ENCODE data around the gene KRT72.
A peak's percentile ranks its signal among the peaks of the same experiment; 100 is the strongest.

KRT72 gene

GRCh38 chr12:52542157-52542556 lies 59.1 kb downstream of the KRT72 start:
- CTCF ChIA-PET = no interaction called here

GRCh38 chr12:52541709-52542108 lies 59.6 kb downstream of the KRT72 start:
- POLR2A ChIA-PET = no interaction called here
- CTCF ChIA-PET = no interaction called here
- no peak for TF ChIP-seq BHLHE40 (IDR thresholded peaks at IDR 0.05; ENCODE audit: borderline replicate concordance)
- no peak for DNase-seq (ENCODE audit: extremely low spot score)

More at GRCh38 chr12:52542157-52542556, 59.1 kb downstream of the KRT72 start:
- TF ChIP-seq CTBP1 (IDR thresholded peaks at IDR 0.05; ENCODE audit: borderline replicate concordance) (no peak), ELF4 (IDR thresholded peaks at IDR 0.05) (no peak), FOXM1 (IDR thresholded peaks at IDR 0.05; ENCODE audit: borderline replicate concordance) (no peak), SUZ12 (IDR thresholded peaks at IDR 0.05) (no peak), FOXA1 (IDR thresholded peaks at IDR 0.05) (no peak), LEF1 (IDR thresholded peaks at IDR 0.05; ENCODE audit: borderline replicate concordance) (no peak), TARDBP (IDR thresholded peaks at IDR 0.05) (no peak), FOXK2 (IDR thresholded peaks at IDR 0.05) (no peak), BHLHE40 (IDR thresholded peaks at IDR 0.05; ENCODE audit: borderline replicate concordance) (no peak), SP1 (IDR thresholded peaks at IDR 0.05) (no peak), NFRKB (IDR thresholded peaks at IDR 0.05) (no peak)
- POLR2A ChIA-PET = no interaction called here
- DNase-seq (ENCODE audit: extremely low spot score) = no peak

GRCh38 chr12:52540531-52540930 lies 60.7 kb downstream of the KRT72 start:
- TF ChIP-seq SUZ12 (IDR thresholded peaks at IDR 0.05) = no peak
- TF ChIP-seq FOXK2 (IDR thresholded peaks at IDR 0.05) = no peak
- TF ChIP-seq CTBP1 (IDR thresholded peaks at IDR 0.05; ENCODE audit: borderline replicate concordance) = no peak
- TF ChIP-seq HDGF (IDR thresholded peaks at IDR 0.05; ENCODE audit: borderline replicate concordance) = no peak
- no peak for TF ChIP-seq PKNOX1 (IDR thresholded peaks at IDR 0.05)
- no peak for TF ChIP-seq SP1 (IDR thresholded peaks at IDR 0.05)
- TF ChIP-seq BHLHE40 (IDR thresholded peaks at IDR 0.05; ENCODE audit: borderline replicate concordance) = no peak
- TF ChIP-seq LEF1 (IDR thresholded peaks at IDR 0.05; ENCODE audit: borderline replicate concordance) = no peak
- no peak for TF ChIP-seq ARNT (IDR thresholded peaks at IDR 0.05)
- TF ChIP-seq NFRKB (IDR thresholded peaks at IDR 0.05) = no peak
- ChIA-PET POLR2A (no interaction called here), CTCF (no interaction called here)
- DNase-seq (ENCODE audit: extremely low spot score) = no peak

- DNase-seq (ENCODE audit: extremely low spot score) = no peak
- TF ChIP-seq SUZ12 (IDR thresholded peaks at IDR 0.05) (no peak), FOXM1 (IDR thresholded peaks at IDR 0.05; ENCODE audit: borderline replicate concordance) (no peak), FOXK2 (IDR thresholded peaks at IDR 0.05) (no peak), PKNOX1 (IDR thresholded peaks at IDR 0.05) (no peak), ARNT (IDR thresholded peaks at IDR 0.05) (no peak), L3MBTL2 (conservative IDR thresholded peaks at IDR 0.05) (no peak), NFRKB (IDR thresholded peaks at IDR 0.05) (no peak), CTBP1 (IDR thresholded peaks at IDR 0.05; ENCODE audit: borderline replicate concordance) (no peak), FOXA1 (IDR thresholded peaks at IDR 0.05) (no peak), HDGF (IDR thresholded peaks at IDR 0.05; ENCODE audit: borderline replicate concordance) (no peak), LEF1 (IDR thresholded peaks at IDR 0.05; ENCODE audit: borderline replicate concordance) (no peak), ELF4 (IDR thresholded peaks at IDR 0.05) (no peak), SP1 (IDR thresholded peaks at IDR 0.05) (no peak)
- CTCF ChIA-PET = no interaction called here
- POLR2A ChIA-PET = no interaction called here
These were observed 61.5 kb downstream of the KRT72 start for GRCh38 chr12:52539821-52540173.

DNA sequence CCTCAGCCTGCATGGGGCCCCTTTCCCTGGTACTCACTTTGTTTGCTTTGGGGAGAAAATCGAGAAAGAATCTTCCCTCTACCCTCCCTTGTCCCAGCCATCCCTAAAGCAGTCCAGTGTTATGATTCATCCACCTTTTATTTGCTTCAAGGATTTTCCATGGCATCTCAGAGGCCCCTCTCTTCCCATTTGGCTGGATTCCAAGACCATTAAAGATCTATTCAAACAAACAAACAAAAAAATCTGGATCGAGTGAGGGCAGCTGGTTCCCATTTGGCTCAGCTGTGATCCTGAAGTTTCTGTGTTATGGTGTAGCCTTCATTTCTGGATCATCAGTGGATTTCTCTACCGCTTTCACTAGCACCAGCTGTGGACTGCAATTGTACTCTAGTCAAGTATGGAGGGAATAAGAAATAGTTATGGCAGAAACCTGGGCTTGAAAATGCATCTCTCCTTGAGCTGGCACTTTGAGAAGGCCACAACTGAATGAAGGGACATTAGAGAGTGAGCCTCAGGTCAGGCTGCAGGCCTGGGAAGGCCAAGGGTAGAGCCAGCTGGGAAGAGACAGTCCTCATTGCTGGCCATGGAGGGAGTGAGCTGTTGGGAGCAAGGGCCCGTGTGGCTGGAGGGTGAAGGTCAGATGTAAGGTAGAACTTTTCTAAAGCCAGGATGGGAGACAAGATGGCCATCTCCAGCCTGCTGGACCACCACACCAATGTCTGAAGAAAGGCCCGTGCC lies 62.0 kb downstream of the KRT72 start:
- TF ChIP-seq ELF4 (IDR thresholded peaks at IDR 0.05) (no peak), ZNF384 (IDR thresholded peaks at IDR 0.05) (no peak), HDGF (IDR thresholded peaks at IDR 0.05; ENCODE audit: borderline replicate concordance) (no peak), FOXM1 (IDR thresholded peaks at IDR 0.05; ENCODE audit: borderline replicate concordance) (no peak)
- DNase-seq (ENCODE audit: extremely low spot score) = peak; percentile 21
- ChIA-PET POLR2A (no interaction called here), CTCF (interaction anchor here (0.6 kb wide), 1 partner anchor 157 kb away, joined by 3 read pairs; no protein-coding TSS in a partner anchor)

- TF ChIP-seq HDGF (IDR thresholded peaks at IDR 0.05; ENCODE audit: borderline replicate concordance) (no peak), L3MBTL2 (conservative IDR thresholded peaks at IDR 0.05) (no peak), LEF1 (IDR thresholded peaks at IDR 0.05; ENCODE audit: borderline replicate concordance) (no peak), ELF4 (IDR thresholded peaks at IDR 0.05) (no peak), PKNOX1 (IDR thresholded peaks at IDR 0.05) (no peak), SP1 (IDR thresholded peaks at IDR 0.05) (no peak)
- ChIA-PET CTCF (no interaction called here), POLR2A (no interaction called here)
- no peak for DNase-seq (ENCODE audit: extremely low spot score)
These were observed 64.2 kb downstream of the KRT72 start for GRCh38 chr12:52537101-52537500.
